Stimulated activated CD8-positive, alpha-beta memory T cell treated with anti-CD3 and anti-CD28 coated beads, Interleukin-4, amount 100 ng/mL, for 24 hours (primary cell): ENCODE measurements around the gene ITCH.
"Not testable (repeated sequence)": the region's sequence is repeated elsewhere in the genome, so short reads cannot be mapped to it uniquely, and the experiment has no call there.

ENCODE experiments used
- DNase-seq: peaks from one replicate; pipeline ENCODE4 v3.0.0-alpha.2; 2020; ENCODE audit warnings: low read depth

The ITCH gene

DNA sequence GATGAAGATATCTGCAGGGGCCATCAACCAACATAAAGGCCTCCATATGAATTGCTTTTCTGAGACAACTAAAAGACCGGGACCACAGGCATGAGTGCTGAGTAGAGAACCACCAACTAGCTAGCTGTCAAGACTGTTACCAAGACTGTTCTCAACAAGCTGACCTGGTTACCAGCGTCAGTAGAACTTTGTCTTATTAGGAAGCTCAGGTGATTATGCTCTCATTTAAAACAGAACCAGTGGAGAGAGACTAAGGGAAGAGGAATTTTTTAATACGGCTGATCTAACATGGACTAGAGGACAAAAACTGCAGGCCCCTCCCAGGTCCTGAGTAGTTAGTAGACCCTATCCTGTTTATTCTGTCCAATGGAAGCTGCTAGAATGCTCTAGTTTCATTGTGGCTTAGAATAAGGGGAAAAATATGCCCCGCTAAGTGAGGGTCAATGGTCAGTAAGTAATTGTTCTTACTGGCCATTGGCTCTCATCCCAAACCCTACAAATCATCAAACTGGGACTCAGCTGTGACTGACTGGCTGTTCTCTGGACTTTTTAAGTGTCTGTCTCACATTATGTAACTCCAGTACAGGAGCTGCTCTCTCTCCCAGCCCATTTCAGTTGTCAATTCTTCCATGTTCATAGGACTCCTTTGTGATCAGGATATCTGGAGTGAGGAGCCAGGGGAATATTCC lies 149.3 kb downstream of the ITCH start:
- DNase-seq, result no peak

DNA sequence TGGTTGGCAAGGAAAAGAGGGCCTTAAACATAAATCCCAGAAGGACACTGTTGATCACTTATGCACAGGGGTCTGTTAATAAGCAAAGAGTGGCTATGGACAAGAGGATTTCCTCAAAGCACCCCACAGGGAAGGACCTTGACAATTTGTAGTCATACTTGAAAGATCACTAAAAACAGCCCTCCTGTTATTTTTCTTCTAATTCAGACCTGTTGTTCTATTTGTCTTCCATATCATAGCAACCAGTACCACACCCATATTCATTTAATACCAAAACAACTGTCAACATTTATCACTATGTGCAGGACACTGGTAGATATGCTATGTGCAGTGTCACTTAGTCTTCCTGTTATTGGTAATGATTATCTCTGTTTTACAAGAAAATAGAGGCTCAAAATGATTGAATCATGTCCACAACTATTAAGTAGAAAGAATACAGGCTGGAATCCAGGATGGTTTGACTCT lies 149.9 kb downstream of the ITCH start:
- DNase-seq, result no peak

DNA sequence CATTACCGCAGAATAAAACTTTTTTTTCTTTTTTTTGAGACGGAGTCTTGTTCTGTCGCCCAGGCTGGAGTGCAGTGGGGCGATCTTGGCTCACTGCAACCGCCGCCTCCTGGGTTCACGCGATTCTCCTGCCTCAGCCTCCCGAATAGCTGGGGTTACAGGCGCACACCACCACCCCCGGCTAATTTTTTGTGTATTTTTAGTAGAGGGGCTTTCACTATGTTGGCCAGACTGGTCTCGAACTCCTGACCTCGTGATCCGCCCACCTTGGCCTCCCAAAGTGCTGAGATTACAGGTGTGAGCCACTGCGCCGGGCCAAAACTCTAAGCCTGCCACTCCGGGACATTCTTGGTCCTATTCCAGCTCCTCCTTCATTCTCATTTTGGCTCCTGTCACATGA lies 151.0 kb downstream of the ITCH start:
- not testable (repeated sequence) for DNase-seq

DNA sequence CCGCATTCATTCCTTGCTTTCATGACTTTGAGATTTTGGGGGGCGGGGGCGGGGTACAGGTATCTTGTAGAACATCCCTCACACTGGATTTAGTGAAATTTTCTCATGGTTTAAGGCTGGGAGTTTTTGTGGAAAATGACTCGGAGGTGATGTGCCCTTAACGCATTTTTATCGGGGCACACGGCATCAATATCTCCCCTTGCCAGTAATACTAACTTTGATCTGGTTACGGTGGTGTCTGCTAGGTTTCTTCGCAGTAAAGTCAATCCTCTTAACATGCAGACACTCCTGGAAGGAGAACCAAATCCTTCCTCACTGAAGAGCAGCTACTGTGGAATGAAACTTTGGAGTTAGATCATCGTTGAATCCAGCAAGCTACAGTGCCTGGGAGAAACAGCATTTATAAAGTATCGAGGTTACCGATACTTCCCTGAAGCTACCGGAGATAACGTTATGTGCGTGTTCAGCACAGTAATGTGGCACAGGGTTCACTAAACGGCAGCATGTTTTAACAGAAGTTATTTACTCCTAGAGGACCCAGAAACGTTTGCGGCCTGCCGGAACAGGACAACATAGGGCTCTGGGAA lies 151.9 kb downstream of the ITCH start:
- DNase-seq, result no peak

DNA sequence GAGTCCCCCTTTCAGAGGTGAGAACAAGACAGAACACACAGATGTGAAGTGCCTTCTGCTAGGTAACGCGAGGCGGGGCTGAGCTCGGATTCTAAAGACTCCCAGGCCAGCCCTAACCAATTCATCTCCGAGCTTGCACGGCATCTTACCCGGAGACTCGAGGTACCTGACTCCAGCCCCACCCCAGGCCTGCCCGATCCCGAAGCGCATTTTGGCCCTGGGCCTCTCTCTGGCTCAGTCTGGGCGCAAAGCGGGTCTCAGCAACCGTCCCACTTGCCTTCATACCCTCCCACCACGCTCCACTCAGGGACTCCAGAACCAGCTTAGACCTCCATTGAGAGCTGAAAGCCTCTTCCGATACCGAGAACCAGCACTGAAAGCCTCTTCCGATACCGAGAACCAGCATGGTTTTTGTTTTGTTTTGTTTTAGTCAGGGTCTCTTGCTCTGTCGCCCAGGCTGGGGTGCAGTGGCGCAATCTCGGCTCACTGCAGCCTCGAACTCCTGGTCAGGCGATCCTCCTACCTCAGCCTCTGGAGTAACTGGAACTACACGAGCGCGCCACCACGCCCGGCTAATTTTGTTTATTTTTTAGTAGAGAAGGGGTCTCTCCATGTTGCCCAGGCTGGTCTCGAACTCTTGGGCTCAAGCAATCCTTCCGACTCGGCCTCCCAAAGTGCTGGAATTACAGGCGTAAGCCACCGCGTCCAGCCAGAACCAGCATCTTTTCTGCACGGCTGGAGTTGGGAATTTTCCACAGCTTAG lies 152.6 kb downstream of the ITCH start:
- peak; percentile 46 for DNase-seq

DNA sequence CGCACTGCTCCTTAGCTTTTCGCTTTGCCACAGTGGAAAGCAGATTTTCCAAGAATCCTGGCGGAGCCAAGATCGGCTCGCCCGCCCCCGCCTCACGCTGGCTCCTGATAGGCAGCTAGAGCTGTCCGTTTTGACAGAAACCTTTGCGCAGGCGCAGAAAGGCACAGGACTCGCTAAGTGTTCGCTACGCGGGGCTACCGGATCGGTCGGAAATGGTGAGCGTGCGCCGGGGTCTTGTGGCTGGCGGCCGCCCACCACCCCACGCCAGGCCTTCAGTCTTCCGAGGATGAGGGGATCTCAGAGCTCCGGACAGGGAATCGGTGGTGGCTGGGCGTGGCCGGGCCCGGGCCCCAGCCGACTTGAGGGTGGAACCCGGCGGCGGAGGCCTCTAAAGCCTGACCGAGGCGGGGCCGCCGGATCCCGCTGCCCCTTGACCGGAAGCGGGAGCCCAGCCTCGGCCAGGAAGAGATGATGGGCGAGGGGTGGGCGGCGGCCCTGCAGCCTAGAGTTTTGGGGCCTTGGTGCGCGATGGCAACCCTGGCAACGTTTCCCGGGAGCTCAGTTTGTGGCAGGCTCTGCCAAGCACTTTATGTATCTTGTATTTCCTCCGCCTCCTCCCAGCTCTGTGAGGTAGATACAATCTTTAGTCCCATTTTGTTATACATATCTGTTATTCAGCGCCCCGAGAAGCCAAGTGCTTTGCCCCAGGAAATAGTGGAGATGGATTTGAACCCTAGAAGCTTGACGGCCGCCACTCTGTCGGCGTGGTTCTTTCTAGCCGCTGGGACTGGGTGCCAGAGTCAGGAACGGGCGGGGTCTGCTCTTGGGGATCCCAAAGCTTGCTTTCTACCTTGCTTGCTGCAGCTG lies 153.4 kb downstream of the ITCH start, which contains the start of gene DYNLRB1:
DYNLRB1 (plus strand) TSS at position 176 of the 867 bp plus-strand sequence; CDS start at position 213, 37 bp downstream.
- DNase-seq, result peak; percentile 90

DNA sequence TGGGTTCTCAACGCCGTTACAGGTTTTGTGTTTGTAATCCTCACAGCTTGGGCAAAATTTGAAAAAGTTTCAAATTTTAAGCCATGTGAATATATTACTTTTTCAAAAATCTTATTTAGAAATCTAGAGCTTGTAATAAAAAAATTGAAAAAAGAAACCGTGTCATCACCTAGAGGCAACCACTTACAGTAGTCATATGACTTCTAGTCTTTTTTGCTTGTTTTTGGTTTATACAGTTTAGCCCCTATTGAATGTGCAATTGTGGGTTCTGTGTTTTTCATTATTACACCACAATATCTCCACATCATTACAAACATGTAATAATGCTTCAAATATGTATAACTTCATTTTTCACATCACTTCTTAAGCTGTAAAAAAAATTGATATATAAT lies 154.0 kb downstream of the ITCH start:
- no peak for DNase-seq

DNA sequence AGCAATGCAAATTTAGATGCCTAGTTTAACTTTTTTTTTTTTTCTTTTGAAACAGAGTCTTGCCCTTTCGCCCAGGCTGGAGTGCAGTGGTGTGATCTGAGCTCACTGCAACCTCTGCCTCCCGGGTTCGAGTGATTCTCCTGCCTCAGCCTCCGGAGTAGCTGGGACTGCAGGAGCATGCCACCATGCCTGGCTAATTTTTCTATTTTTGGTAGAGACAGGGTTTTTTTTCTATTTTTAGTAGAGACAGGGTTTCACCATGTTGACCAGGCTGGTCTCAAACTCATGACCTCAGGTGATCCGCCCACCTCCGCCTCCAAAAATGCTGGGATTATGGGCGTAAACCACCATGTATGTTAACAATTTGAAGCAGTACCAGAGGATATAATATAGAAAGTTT lies 155.8 kb downstream of the ITCH start:
- DNase-seq, result not testable (repeated sequence)

DNA sequence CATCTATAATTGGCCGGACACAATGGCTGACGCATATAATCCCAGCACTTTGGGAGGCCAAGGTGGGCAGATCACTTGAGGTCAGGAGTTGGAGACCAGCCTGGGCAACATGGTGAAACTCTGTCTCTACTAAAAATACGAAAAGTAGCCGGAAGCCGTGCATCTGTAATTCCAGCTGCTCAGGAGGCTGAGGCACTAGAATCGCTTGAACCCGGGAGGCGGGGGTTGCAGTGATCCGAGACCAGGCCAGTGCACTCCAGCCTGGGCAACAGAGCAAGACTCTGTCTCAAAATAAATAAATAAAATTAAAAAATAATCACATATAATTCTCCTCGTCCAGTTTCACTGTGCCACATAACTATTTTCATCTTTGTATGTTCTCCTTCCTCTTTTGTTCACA lies 156.8 kb downstream of the ITCH start:
- not testable (repeated sequence) for DNase-seq

DNA sequence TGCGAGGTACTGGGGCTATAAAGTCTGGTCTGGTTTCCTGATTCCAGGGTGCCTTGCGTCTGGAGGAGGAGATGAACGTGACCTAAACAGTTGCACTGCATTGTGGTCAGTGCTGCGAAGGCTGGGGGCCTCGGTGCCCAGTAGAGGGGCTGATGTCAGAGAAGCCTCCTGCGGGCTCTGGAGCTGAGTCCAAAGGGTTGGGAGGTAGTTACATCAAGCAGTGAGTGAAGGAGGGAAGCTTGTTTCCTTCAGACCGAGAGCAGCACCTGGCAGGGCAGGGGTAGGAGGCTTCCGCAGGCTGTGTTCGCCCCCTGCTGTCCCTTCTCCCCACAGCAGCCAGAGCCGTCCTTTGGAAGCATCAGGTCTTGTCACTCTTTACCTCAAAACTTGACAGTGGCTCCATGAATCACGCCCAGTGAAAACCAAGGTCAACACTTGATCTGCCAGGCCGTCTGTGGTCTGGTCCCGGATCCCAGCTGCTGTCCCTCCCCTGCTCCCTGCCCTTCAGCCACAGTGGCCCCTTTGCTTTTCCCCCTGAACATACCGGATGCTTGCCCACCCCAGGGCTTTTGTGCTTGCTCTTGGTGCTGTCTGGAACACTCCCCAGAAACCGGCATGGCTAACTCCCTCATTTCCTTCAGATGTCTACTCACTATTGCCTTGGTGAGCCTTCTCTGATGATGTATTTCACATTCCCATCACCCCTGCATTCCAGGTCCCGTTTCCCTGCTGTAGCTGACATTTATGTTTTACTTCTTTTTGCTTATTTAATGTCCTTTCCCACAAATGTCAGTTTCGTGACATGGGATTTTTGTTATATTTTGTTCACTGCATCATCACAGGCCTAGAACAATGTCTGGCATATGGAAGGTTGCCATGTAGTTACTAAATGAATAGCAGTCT lies 160.1 kb downstream of the ITCH start:
- DNase-seq, result peak; percentile 38

DNA sequence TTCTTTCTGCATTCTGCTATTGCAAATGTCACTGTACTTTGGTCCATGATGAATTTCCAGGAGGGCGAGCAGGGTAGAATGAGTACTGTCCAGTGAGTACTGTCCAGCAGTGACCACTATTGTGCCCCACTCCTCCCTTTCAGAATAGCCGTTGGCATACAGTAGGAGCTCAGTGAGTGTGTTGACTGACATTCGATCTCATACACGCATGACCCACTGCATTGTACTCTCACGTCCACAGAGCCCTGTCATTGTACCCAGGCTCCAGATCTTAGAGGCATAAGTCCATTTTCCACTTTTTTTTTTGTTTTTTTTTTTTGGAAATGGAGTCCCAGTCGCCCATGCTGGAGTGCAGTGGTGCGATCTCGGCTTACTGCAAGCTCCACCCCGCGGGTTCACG lies 161.4 kb downstream of the ITCH start:
- DNase-seq, result no peak

DNA sequence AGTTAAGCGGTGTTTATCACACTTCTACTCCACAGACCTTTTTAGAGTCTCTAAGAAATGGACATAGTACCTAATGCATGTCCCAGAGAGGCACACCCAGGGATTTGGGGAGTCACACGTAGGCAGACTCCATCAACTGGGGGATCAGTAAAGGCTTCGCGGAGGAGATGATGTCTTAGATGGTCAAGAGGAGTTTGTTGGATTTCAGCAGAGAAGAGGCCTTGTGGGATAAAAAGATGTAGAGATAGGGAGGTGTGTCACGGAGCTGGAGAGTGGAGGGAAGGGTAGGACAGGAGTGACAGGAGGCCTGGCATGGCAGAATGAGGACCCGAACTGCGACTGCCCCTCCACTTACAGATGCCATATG lies 162.3 kb downstream of the ITCH start:
- DNase-seq, result no peak

DNA sequence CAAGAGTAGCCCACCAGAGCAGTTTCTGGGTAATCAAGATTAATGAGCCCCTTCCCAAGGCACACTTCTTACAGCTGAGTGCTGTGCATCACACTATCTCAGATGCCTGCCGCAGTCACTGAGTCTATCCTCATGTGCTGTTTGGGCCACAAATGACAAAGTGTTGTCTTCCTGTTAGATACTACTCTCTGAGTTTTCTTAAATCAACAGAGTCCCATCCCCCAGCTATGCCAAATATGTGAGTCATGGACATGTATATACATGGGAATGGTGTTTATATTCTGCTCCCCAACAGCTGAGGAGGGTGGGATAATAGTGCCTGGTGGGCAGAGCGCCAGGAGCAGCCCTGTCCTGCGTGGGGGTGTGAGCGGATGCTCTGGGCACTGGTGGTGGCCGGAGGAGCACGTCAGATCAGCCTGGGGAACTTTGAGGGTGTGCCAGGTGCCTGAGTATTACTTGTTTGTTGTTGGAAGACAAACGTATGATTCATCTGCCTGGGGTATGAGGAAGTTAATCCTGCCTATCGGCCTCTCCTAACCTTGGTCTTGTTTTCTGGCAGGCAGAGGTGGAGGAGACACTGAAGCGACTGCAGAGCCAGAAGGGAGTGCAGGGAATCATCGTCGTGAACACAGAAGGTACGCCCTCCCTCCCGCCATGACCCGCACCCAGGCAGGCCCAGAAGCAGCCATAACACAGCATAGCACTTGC lies 162.8 kb downstream of the ITCH start:
- DNase-seq, result no peak

DNA sequence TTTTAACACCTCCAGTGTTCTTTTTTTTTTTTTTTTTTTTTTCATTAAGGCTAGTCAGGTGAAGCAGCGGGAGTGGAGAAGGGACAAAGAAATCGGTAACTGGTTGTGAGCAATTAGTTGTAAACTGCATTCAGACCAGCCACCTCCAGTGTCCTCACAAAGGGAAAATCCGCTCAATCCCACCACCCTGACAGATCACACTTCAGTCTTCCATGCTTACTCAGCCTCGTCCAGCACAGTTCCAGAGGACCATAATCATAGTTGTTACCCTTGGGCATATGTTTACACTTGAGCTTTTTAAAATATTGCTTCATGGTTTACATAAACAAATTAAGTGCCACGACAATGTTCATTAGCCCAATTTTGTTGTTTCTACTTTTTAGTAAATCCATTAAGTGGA lies 163.4 kb downstream of the ITCH start:
- no peak for DNase-seq

DNA sequence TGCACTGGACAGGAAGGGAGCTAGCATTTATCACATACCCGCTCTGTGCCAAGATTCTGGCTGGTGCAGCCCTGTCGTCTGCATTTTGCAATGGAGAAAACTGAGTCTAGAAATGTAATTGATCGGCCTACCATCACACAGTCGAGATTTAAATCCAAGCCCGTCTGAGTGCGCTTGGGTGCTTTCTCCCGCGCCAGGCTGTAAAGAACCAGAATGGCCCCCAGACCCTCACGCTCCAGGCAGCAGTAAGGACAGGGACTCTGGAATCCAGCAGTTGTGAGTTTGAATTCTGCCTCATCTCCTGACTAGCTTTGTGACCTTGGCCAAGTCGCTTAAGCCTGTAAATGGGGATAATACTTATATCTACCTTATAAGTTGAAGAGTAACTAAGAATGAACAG lies 163.9 kb downstream of the ITCH start:
- DNase-seq, result no peak

DNA sequence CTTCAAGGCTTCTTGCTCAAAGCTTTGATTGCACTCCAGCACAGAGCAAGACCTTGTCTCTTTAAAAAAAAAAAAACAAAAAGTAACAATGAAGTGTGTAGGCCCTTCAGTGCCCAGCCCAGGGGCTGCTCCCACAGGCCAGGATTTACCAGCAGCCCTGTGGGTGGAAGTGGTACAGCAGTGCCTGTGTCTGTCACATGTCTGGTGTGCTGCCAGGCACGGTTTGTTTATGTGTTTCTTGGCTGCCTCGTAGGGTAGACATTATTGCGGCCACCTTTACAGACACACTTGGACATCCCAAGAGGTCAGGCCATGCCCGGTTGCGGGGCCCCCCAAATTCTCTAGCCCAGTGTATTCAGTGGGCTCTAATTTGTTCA lies 165.8 kb downstream of the ITCH start:
- DNase-seq, result no peak

DNA sequence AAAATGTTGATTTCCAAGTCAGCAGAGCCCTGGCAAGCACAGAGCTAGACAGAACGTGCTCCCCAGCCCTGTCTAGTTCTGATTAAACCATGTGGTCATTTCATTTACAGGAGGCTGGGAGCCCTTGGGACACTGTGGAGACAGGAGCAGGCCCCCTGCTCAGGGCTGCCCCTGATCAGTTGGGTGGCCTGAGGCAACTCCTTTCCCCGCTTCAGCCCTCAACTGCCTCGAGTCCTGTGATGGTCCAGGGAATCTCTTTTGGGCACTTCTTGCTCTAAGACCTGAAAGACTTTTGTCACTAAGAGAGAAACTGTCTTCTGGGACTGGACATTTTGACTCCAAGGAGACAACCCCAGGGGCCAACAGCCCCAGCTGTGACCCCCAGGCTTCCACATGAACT lies 166.7 kb downstream of the ITCH start:
- DNase-seq, result no peak

DNA sequence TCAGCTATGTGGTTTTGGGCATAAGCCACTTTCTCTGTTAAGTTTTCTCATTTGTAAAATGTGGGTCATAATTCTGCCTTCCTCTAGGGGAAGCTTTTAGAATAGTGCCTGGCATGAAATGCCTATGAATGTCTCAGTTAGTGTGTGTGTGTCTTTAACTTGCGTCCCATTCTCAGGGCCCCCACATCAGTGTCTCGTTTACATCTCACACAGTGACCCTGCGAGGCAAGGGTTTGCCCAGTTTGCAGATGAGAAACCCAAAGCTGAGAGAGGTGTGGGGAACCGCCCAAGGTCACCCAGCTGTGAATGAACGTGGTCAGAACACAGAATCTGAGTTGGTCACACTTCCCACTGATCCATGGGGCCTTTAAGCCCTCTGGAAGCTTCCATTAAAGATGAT lies 167.3 kb downstream of the ITCH start:
- DNase-seq, result no peak

DNA sequence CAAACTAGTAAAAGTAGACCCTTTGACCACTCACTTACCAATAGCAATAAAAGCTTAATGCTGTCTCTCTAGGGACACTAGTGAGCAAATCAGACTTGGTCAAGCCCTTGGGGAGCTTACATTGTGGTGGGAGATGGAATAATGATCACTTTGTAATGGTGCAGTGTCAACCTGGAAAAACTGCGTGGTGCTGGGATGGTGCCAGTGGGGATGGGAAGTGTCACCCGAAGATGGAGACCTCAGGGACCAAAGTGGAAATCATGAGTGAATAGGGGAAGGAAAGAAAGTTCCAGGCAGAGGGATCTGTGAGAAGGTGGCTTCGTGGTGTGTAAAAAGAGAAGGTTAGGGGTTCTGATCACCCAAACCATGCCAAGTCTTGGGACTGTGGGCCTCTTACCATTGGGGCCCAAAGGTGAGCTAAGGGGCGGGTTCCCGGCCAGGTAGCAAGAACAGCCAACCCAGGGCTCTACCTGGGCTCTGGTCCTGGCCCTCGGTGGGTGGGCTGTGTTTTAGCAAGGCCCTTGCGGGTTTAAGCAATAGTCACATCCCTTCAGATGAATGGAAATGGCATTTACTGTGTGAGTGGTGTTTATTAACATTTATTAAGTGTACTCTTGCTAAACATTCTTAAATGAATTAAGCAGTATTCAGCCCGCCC lies 168.7 kb downstream of the ITCH start:
- DNase-seq, result no peak

DNA sequence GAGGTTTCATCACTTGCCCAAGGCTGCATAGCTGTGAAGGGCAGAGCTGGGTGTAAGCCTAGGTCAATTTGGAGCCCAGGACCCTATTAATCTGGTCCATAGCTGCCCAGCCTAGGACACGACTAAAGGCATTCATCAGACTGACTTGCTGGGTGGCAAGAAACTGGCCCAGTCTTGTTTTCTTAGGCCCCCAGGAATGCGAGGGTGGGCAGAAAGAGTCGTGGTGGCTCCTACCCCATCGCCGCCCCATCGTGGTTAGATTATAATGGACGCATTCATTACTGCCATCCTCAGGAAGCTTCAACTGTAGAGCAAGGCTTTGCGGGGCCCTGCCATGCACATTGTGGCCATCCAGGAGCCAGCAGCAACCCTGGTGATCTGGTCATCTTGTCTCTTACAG lies 169.2 kb downstream of the ITCH start:
- DNase-seq, result no peak
